RWPE1 (cell line): Measurements from ENCODE around the gene EGFL7.
A peak's percentile ranks its signal among the peaks of the same experiment; 100 is the strongest.

Experiments
- CTCF ChIA-PET: fragments of 350-600 bp; sonication (Branson Sonifier 250); formaldehyde crosslinking; extraction: SDS; loops from one replicate; lab custom pipeline; 2021; lab: Yijun Ruan, JAX
- POLR2A ChIA-PET: fragments of 400-600 bp; formaldehyde crosslinking; extraction: SDS; loops from one replicate; lab custom pipeline; 2020; ENCODE audit warnings: antibody characterized with exemption; ENCODE audit not compliant: low non-redundant PET; lab: Yijun Ruan, JAX
- DNase-seq: peaks from one replicate; pipeline ENCODE4 v3.0.0; 2012; ENCODE audit warnings: low spot score
- H3K27ac ChIP-seq: fragments of 450-650 bp; 2 replicates; pipeline ENCODE4 v1.5.1; 2017
- TF ChIP-seq, protein P1 (sequence below): fragments of 450-650 bp; conservative IDR thresholded peaks from 2 replicates; pipeline ENCODE4 v1.5.1; 2017; ENCODE audit warnings: low read depth, mild to moderate bottlenecking

Gene EGFL7

GRCh38 chr9:136669791-136670464 is 7.2 kb downstream of the EGFL7 start:
- POLR2A ChIA-PET = no interaction called here
- H3K27ac ChIP-seq = no peak overlapping the region
- CTCF ChIA-PET = interaction anchor here (0.9 kb wide), 1 partner anchor 58 kb away, joined by 3 read pairs; no protein-coding TSS in a partner anchor
- TF ChIP-seq, protein P1, sequence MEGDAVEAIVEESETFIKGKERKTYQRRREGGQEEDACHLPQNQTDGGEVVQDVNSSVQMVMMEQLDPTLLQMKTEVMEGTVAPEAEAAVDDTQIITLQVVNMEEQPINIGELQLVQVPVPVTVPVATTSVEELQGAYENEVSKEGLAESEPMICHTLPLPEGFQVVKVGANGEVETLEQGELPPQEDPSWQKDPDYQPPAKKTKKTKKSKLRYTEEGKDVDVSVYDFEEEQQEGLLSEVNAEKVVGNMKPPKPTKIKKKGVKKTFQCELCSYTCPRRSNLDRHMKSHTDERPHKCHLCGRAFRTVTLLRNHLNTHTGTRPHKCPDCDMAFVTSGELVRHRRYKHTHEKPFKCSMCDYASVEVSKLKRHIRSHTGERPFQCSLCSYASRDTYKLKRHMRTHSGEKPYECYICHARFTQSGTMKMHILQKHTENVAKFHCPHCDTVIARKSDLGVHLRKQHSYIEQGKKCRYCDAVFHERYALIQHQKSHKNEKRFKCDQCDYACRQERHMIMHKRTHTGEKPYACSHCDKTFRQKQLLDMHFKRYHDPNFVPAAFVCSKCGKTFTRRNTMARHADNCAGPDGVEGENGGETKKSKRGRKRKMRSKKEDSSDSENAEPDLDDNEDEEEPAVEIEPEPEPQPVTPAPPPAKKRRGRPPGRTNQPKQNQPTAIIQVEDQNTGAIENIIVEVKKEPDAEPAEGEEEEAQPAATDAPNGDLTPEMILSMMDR = no peak
- DNase-seq = no peak

- TF ChIP-seq, protein P1 = no peak
- ChIA-PET POLR2A (no interaction called here), CTCF (interaction anchor here (0.6 to 3.3 kb wide), 15 partner anchors 8 to 229 kb away, joined by 3 to 36 read pairs (median 8); partner anchors contain the start of gene EGFL7)
- no peak for DNase-seq
- H3K27ac ChIP-seq = no peak overlapping the region
Observed at GRCh38 chr9:136670576-136671253, 8.0 kb downstream of the EGFL7 start.

GRCh38 chr9:136671254-136671614 is 8.5 kb downstream of the EGFL7 start:
- TF ChIP-seq, protein P1 = no peak
- no peak for DNase-seq
- POLR2A ChIA-PET = no interaction called here
- H3K27ac ChIP-seq = no peak overlapping the region
- CTCF ChIA-PET = interaction anchor here (0.5 to 3.3 kb wide), 35 partner anchors 9 to 835 kb away, joined by 3 to 36 read pairs (median 4); partner anchors contain the start of gene EGFL7

GRCh38 chr9:136671646-136672430 is 9.1 kb downstream of the EGFL7 start:
- CTCF ChIA-PET = interaction anchor here (0.5 to 3.3 kb wide), 40 partner anchors 9 to 834 kb away, joined by 3 to 36 read pairs (median 4); partner anchors contain the start of gene EGFL7
- H3K27ac ChIP-seq = peak overlapping the region; percentile 38

DNA sequence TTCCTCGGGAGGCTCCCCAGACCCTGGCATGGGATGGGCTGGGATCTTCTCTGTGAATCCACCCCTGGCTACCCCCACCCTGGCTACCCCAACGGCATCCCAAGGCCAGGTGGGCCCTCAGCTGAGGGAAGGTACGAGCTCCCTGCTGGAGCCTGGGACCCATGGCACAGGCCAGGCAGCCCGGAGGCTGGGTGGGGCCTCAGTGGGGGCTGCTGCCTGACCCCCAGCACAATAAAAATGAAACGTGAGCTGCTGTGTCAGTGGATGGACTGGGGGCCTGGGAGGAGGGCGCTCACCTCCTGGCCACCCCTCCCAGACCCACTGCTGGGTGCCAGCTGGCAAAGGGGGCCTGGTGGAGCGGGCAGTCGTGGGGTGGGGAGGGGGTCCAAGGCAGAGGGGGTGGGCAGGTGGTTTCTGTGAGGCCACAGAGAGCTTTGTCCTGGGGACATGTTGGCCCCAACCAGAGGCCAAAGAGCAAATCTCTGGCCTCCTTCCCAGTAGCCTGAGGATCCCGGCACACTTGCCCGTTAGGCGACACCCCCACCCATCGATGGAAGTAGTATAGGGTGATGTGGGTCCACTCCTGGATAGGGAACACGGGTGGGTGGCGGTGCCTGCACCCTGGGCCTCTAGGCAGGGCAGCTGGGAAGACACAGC is 9.8 kb downstream of the EGFL7 start:
- TF ChIP-seq, protein P1 = no peak
- ChIA-PET POLR2A (no interaction called here), CTCF (interaction anchor here (0.6 to 3.3 kb wide), 19 partner anchors 10 to 231 kb away, joined by 3 to 36 read pairs (median 5); partner anchors contain the start of gene EGFL7)
- DNase-seq = no peak
- H3K27ac ChIP-seq = peak overlapping the region; percentile 38

More at GRCh38 chr9:136671646-136672430, 9.1 kb downstream of the EGFL7 start:
- TF ChIP-seq, protein P1 = peak; percentile 99
- POLR2A ChIA-PET = no interaction called here
- peak; percentile 72 for DNase-seq
